ENCODE data around the gene IFI44.
A peak's percentile ranks its signal among the peaks of the same experiment; 100 is the strongest.

- TF ChIP-seq RAD21 (IDR thresholded peaks at IDR 0.05; ENCODE audit: low read length) (no peak), REST (IDR thresholded peaks at IDR 0.05; ENCODE audit: low read depth, low read length) (no peak), FOXM1 (IDR thresholded peaks at IDR 0.05; ENCODE audit: low read depth) (0 out of 2 replicates have a peak, but pooled peaks have one; percentile 45), CTCF (IDR thresholded peaks at IDR 0.05) (no peak)
Measured at GRCh38 chr1:78687914-78688313, 38.3 kb downstream of the IFI44 start.
